22Rv1 (cell line): ENCODE results near the gene ADCY10.
"Not testable (repeated sequence)": the region's sequence is repeated elsewhere in the genome, so short reads cannot be mapped to it uniquely, and the experiment has no call there.

Experiments
- H3K27ac ChIP-seq: fragments of 450-650 bp; 2 replicates; pipeline ENCODE4 v1.5.1; 2017
- CTCF ChIP-seq: fragments of 450-650 bp; IDR thresholded peaks from 2 replicates; pipeline ENCODE4 v1.5.1; 2017; ENCODE audit warnings: mild to moderate bottlenecking
- ZFX ChIP-seq: fragments of 450-650 bp; IDR thresholded peaks from 2 replicates; pipeline ENCODE4 v1.6.1; 2017; ENCODE audit warnings: antibody characterized with exemption, borderline replicate concordance

The ADCY10 gene

GRCh38 chr1:167904652-167905130 is 9.2 kb downstream of the ADCY10 start:
- no peak for TF ChIP-seq ZFX
- no peak overlapping the region for H3K27ac ChIP-seq

GRCh38 chr1:167900907-167901306 is 13.0 kb downstream of the ADCY10 start:
- no peak overlapping the region for H3K27ac ChIP-seq
- TF ChIP-seq ZFX (no peak), CTCF (no peak)

- TF ChIP-seq ZFX (no peak), CTCF (no peak)
- H3K27ac ChIP-seq = peak overlapping the region; percentile 1; the same call in 1 of the 2 replicates
These were observed 14.7 kb downstream of the ADCY10 start for GRCh38 chr1:167899253-167899681.

- TF ChIP-seq ZFX (no peak), CTCF (no peak)
- H3K27ac ChIP-seq = peak overlapping the region; percentile 1; the same call in 1 of the 2 replicates
These were observed 15.2 kb downstream of the ADCY10 start for GRCh38 chr1:167898578-167899222.

GRCh38 chr1:167893798-167894197 is 20.1 kb downstream of the ADCY10 start:
- TF ChIP-seq CTCF (no peak), ZFX (no peak)
- H3K27ac ChIP-seq = no peak overlapping the region

- no peak overlapping the region for H3K27ac ChIP-seq
- no peak for TF ChIP-seq CTCF
These were observed 23.5 kb downstream of the ADCY10 start for GRCh38 chr1:167890400-167890799.

- not testable (repeated sequence) for H3K27ac ChIP-seq
These were observed 26.7 kb downstream of the ADCY10 start for GRCh38 chr1:167887187-167887586.

- no peak for TF ChIP-seq CTCF
- no peak for TF ChIP-seq ZFX
- no peak overlapping the region for H3K27ac ChIP-seq
These were observed 31.6 kb downstream of the ADCY10 start for GRCh38 chr1:167882376-167882775.
